Measurements from ENCODE around the gene SLC2A10.

SLC2A10 gene

GRCh38 chr20:46735436-46735835 is 26.0 kb downstream of the SLC2A10 start:
- no peak for DNase-seq (ENCODE audit: low read depth, low spot score)

- DNase-seq (ENCODE audit: low read depth, low spot score), result peak; percentile 37
These were observed 30.2 kb downstream of the SLC2A10 start for GRCh38 chr20:46739431-46740213.

GRCh38 chr20:46740214-46740609 is 30.8 kb downstream of the SLC2A10 start:
- no peak for DNase-seq (ENCODE audit: low read depth, low spot score)

DNA sequence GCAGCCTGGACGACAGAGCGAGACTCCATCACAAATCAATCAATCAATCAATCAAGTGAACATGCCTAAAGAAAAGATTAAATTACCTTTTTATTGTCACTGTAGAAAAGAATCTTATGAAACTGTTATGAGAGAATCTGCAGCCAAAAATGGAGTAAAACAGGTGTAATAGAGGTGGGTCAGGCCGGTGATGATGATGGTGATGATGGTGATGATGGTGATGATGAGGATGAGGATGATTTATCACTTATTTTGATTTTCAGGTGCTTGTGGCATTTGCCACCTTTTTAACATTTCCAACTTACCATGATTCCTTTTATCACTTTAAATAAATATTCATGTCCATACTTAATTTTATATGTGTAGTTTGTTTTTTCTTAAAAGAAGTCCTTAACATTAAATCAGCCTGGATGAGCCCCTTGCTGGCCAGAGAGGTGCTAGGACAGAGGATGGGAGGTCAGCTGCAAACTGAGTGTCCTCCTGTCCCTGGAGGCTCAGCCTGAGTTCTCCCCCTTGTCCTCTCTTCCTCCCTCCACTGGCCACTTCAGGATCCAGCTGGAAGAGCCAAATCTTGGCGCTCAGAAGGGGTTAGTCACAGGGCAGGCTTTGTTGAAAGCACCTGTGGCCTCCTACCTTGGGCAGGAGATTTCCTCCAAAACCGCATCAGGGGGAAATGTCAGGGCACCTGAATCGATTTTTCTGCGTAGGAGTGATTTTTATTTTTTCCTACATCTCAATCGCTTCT is 32.6 kb downstream of the SLC2A10 start:
- DNase-seq (ENCODE audit: low read depth, low spot score), result no peak

DNA sequence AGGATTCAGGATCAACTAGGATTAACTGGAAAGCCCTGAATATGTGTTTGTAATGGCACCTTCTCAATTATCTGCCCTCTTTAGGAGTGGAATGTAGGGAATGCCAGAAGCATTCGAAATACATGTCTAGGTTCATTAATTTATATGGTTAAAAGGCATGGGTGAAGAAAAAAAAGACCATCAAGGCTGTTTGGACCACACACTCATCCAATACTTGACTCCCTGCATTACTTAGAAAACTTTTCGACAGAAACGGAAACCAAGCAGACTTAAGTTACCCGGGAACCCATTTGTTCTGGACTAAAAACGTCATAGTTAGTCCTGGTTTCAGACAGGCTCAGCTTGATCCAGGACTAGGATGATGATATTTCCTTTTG is 33.2 kb downstream of the SLC2A10 start:
- DNase-seq (ENCODE audit: low read depth, low spot score), result no peak

- DNase-seq (ENCODE audit: low read depth, low spot score), result no peak
These were observed 33.6 kb downstream of the SLC2A10 start for GRCh38 chr20:46743088-46743487.

DNA sequence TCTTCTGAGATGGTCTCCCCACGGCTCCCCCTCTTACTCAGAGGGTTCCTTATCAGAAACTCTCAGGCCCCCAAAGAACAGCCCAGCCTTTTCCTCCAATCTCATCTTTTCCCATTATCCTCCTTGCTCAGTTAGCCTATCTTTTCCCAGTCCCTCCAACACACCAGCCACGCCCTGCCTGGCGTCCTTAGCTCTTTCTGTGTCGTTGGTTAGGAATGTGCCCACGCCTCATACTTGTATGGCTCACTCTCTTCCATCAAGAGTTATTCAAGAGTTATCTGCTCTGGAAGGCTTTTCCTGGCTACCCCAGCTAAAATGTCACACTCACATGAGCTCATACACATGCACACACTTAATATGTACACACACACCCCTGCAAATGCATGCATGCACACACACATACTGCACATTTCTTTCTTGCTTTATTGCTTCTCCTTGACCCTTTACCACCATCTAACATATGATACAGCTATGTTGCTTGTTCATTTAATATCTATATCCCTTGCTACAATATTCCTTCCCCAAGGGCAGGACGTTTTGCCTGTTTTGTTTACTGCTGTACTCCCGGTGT is 37.6 kb downstream of the SLC2A10 start:
- DNase-seq (ENCODE audit: low read depth, low spot score), result peak; percentile 33

- no peak for DNase-seq (ENCODE audit: low read depth, low spot score)
These were observed 39.7 kb downstream of the SLC2A10 start for GRCh38 chr20:46749147-46749546.

DNA sequence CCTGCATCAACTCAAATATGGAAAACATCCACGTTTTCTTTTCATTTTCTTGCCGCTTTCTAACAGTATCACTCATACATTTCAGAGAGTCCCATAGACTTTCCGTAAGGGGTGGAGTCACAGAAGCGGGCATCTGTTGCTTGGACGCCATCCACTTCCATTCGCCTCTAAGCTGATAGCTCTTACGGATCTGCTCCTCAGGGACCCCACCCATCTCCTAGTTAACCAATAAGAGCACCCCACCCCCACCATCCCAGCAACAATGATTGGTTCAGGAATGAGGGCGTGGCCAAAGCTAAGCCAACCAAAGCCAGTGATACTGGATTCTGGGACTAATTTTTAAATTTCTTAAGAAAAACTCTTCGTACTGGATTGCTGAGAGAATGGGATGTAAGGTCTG is 42.4 kb downstream of the SLC2A10 start:
- no peak for DNase-seq (ENCODE audit: low read depth, low spot score)

DNA sequence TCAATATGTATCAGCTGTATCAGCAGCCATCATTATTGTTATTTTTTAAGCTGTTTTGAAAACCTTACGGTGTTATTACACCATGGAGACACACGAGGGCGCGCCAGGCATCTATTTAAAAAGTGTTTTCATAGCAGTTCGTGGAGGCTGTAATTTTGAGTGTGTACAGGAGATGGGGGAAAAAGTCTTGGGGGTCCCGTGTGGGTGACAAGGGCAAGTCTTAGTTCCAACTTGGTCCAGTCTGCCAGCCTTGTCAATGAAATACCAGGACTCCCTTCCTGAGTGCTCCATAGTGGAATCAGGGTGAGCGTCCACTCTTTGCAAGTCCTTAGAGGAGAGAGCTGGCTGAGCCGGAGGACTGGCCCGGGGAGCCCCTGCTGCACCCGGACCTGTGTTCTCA is 43.3 kb downstream of the SLC2A10 start:
- DNase-seq (ENCODE audit: low read depth, low spot score), result peak; percentile 59

DNA sequence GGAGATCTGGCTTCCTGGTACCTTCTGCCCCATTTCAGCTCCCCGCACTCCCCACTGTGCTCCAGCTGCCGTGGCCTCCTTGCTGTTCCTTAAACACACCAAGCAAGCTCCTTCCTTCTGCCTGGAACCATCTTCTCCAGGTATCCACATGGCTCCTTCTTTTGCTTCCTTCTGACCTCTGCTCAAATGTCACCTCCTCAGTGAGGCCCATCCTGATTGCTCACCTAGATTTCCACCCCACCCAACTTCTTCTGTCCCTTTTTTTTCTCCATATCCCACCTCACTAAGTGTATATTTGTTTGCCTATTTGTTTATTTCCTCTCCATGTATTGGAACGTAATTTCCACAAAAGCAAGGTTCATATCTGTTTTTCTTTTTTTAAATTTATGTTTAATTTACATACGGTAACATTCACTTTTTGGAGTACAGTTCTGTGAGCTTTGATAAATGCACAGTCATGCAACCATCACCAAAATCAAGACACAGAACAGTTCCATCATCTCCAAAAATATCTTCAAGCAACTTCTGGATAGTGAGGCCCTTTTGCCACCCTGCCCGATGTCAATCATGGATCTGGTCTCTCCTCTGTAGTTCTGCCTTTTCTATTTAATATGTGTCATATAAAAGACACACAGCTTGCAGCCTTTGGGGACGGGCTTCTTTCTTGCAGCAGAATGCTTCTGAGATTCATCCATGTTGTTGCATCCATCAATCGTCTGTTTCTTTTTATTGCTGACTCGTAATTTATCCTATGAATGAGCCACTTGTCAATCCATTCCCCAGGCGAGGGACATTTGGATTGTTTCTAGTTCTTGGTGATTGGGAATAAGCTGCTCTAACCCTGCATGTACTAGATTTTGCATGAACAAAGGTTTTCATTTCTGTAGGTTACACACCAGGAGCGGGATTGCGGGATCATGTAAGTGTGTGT is 46.3 kb downstream of the SLC2A10 start:
- no peak for DNase-seq (ENCODE audit: low read depth, low spot score)

DNA sequence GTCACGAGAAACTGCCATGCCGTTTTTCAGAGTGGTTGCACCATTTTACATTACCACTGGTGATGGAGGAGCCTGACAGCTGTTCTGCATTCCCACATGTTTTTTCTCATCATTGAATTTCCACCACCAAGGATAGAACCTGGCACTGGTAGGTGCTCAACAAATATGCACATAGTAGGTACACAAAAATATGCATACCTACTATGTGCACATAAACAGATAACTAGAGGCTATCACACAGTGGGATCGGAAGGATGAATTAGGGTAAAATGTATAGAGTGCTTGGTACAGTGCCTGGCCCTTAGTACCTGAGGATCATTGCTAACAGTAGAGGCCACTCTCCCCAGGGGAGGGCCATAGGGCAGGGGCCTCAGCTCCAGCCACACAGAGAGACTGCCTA is 47.0 kb downstream of the SLC2A10 start:
- DNase-seq (ENCODE audit: low read depth, low spot score), result no peak

DNA sequence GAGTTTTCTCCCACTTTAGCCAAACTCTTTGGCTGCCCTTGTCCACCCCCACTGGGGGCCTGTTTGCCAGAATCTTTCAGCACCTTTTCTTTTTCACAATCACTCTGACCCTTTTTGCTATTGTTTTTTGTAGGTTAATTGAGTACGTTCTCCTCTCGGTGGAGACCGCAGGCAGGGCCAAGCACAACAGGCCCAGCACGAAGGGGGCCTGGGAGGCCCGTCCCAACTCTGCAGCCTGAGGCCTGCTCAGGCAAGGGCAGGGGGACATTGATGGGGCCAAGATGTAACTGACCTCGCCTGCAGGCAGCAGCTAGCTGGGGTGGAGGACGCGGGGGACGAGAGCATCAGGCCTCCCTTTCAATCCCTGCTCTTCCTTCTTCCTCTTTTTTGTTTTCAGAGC is 47.7 kb downstream of the SLC2A10 start:
- no peak for DNase-seq (ENCODE audit: low read depth, low spot score)

DNA sequence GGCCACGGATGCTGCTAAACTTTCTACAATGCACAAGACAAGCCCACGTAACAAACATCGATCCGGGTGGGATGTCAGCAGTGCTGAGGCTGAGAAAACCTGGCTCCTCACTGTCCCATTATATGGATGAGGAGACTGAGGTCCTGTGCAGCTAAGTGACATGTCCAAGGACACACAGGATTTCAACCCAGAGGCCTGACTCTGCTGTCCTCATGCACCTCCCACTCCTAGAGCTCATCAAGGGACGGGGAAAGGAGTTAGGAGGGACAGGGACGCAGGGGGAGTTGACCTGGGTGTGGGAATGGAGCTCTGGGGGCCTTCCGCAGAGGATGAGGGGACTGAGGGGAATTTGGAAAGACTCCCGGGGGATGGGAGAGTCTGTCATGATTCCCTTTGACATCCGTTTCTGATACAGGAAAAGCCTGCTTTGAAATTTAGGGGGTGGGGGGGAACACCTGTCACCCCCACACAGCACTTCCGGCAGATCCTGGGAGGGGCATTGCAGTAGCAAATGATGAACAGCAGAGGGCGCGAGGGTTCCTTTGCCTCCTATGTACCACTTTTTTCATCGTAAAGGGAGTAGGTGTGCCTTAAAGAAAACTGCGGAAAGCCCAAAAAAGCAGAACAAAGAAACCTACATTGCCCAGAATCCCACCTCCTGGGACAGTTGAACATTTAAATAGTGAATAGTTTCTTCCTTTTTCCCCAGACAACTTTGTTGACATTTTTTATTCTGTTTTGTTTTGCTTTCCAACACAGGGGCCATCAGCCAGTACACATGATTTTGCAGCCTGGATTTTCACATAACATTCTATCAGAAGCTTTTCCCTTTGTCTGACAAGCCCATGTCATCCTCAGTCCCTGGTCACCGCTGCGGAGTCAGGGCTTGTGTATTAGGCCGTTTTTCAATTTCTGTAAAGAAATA is 48.6 kb downstream of the SLC2A10 start:
- peak; percentile 85 for DNase-seq (ENCODE audit: low read depth, low spot score)

- no peak for DNase-seq (ENCODE audit: low read depth, low spot score)
These were observed 49.6 kb downstream of the SLC2A10 start for GRCh38 chr20:46758929-46759669.

DNA sequence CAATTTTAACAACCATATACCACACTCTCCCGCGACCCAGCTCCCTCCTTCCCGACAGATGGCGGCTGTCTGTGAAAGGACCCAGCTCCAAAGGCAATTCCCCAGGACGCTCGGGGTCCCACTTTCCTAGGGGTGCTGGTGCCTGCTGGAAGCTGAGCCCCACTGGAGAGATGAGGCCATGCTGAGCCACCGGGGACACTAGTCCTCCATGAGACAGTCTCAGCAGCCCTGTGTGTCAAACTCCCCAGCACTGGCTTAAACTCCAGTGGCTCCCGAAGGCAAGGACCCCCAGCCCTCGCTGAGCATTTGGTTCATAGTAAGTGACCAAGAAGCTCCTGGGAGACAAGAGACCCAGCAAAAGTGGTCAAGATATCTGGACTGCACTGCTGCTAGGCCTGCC is 52.1 kb downstream of the SLC2A10 start:
- no peak for DNase-seq (ENCODE audit: low read depth, low spot score)

DNA sequence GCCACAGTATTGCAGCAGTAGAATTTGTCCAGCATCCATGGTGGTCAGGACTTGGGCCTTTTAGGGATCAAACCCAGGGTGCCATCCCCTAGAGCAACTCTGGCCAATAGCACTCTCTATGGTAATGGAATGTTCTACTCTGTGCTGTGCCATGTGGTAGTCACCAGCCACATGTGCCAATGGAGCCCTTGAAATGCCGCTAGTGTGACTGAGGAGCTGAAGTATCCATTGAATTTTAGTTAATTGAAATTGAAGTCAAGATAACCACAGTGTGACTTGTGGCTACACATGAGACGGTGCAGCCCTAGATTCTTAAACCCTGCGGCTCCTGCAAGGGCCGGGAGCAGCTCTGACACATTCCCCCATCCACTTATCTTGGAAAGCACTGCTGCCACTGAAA is 54.6 kb downstream of the SLC2A10 start:
- no peak for DNase-seq (ENCODE audit: low read depth, low spot score)

DNA sequence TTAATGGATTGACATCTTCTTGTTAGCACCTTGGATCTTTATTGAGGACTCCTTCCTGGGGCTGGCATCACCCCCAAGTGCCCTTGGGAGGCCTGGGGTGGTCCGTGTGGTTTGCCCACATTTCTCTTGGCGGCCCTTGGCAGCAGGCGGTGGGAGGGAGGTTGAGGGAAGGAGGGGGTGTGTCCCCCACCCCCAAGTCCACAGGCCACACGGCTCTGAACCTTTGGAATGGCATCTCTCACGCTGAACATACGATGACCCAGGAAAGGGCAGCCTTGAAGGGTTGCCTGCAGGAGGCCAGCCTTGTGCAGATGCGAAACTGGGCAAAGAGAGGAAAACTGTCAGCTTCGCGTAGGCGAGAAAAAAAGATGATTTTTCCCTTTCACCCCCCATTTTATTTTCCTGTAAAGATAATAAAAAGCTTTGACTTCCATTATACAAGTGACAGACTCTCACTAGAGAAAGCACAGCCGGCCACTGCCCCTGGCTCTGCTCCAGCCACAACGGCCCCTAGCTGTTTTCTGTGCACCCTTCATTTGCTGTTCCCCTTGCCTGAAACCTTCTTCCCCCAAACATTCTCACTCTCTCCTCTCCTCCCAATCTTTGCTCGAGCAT is 56.2 kb downstream of the SLC2A10 start:
- no peak for DNase-seq (ENCODE audit: low read depth, low spot score)

GRCh38 chr20:46767127-46767761 is 57.8 kb downstream of the SLC2A10 start:
- DNase-seq (ENCODE audit: low read depth, low spot score), result peak; percentile 61

Data from ELF-1 (cell line).